ENCODE measurements around the gene MED26.
A peak's percentile ranks its signal among the peaks of the same experiment; 100 is the strongest.
"Not testable (repeated sequence)": the region's sequence is repeated elsewhere in the genome, so short reads cannot be mapped to it uniquely, and the experiment has no call there.

The MED26 gene, protein sequence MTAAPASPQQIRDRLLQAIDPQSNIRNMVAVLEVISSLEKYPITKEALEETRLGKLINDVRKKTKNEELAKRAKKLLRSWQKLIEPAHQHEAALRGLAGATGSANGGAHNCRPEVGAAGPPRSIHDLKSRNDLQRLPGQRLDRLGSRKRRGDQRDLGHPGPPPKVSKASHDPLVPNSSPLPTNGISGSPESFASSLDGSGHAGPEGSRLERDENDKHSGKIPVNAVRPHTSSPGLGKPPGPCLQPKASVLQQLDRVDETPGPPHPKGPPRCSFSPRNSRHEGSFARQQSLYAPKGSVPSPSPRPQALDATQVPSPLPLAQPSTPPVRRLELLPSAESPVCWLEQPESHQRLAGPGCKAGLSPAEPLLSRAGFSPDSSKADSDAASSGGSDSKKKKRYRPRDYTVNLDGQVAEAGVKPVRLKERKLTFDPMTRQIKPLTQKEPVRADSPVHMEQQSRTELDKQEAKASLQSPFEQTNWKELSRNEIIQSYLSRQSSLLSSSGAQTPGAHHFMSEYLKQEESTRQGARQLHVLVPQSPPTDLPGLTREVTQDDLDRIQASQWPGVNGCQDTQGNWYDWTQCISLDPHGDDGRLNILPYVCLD

DNA sequence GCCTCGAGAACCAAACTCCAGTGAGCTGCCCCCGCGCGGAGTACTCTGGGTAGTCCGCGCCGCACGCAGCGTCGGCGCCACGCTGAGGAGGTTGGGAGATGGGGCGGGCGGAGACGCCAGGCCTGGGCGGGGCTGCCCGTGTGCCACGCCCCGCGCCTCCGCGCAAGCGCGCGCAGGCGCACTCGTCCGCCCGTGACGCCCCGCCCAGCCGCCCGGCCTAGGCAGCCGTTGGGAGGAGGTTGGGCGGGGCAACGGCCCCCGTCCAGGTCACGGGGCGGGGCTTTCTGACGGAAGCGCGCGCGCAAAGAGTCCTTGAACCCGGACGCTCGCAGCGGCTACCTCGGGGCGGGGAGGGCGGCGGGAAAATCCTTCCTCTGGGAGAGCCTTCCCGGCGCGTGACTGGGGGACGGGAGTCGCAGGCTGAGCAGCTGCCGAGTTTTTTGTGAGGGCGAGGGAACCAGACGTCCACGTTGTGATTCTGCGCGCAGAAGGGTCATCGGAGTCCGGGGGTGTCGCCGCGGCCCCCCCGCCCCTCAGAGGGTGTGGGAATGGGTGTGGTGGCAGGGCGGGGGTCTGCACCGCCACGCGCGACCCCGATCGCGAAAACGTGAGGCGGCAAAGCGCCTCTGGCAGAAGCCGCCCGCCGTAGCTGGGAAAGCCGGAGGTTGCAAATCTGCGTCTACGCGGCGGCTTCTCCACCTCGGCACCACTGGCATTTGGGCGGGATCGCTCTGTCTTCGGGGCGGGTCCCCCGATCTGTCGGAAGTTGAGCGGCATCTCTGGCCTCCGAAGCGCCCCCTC, at the start of gene MED26:
MED26 (minus strand) TSS at position 22 of the 801 bp plus-strand sequence. CDS start 261 bp downstream, outside the sequence.
- DNase-seq = peak; percentile 80

DNA sequence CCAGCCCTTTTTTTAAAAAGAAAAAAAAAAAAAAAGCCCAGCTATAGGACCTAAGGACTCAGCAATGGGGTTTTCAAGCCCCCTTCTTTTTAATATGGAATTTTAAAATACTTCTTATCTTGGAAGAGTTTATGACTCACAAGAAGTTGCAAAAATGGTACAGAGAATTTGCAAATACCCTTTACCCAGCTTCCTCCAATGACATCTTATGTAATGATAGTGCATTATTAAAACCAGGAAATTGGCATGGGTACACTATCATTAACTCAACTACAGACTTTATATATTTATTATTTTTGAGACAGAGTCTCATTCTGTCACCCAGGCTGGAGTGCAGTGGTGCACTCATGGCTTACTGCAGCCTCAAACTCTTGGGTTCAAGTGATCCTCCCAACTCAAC, 49.1 kb upstream of the MED26 start:
- no peak for DNase-seq

DNA sequence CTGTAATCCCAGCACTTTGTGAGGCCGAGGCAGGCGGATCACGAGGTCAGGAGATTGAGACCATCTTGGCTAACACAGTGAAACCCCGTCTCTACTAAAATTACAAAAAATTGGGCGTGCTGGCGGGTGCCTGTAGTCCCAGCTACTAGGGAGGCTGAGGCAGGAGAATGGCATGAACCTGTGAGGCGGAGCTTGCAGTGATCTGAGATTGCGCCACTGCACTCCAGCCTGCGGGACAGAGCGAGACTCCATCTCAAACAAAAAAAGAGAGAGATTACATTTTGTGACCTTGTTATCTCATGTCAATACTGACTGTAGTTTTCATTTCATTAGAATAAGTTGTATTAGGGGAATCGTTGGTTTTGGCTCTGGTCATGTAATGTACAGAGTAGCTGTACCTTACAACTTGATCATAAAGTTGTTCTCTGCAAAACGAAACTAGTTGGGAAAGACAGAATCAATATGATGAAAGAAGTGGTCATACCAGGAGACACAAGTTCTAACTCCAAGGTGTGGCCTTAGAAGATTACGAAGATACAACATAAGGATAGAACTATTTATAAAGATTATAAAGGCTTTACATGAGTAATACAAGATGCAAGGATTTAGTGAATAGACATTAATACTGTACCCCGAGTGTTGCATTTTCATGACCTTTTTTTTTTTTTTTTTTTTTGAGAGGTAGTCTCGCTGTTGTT, 48.2 kb upstream of the MED26 start:
- DNase-seq = no peak

DNA sequence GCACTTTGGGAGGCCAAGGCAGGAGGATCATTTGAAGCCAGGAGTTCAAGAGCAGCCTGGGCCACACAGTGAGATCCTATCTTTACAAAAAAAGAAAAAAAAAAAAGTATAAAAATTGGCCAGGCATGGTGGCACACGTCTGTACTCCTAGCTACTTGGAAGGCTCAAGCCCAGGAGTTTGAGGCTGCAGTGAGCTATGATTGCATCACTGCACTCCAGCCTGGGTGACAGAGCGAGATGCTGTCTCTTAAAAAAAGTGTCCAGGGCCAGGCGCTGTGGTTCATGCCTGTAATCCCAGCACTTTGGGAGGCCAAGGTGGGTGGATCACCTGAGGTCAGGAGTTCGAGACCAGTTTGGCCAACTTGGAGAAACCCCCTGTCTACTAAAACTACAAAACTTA, 45.8 kb upstream of the MED26 start:
- DNase-seq = not testable (repeated sequence)

DNA sequence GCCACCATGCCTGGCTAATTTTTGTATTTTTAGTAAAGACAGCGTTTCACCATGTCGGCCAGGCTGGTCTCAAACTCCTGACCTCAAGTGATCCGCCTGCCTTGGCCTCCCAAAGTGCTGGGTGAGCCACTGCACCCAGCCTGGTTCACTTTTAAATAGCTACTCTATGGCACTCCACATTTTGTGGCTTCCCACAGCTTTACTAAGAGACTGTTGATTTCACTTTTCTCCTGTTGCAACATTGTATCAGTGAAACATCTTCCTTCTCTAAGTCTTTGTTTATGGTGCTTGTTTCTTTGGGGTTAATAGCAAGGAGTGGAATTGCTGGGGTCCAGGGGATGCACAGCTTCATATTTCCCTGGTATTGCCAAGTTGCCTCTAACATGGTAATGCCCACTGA, 45.2 kb upstream of the MED26 start:
- no peak for DNase-seq

DNA sequence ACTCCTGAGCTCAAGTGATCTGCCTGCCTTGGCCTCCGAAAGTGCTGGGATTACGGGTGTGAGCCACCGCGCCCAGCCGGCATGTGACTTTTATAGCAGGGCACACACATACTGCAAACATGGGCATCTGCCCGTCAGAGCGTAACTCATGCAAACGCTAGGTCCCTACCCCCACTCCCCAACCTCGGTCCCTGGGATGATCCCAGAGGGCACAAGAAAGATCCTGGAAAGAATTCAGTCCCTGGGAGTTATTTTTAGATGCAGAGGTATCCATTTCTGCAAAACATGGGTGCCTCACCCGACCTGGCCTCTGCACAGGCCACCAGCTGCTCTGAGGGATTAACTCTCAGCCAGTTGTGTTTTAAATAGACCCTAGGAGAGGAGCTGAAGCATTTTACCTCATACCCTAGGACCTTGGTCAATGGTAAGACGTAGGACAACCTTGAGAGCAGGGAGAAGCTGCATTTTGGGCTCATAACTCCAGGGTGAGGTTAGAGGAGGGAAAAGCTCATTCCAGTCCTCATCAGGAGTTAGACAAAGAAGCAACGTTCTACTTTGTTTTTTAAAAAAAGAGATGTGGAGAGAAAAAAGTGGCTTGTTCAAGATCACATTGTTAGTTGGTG, 43.8 kb upstream of the MED26 start:
- no peak for DNase-seq

DNA sequence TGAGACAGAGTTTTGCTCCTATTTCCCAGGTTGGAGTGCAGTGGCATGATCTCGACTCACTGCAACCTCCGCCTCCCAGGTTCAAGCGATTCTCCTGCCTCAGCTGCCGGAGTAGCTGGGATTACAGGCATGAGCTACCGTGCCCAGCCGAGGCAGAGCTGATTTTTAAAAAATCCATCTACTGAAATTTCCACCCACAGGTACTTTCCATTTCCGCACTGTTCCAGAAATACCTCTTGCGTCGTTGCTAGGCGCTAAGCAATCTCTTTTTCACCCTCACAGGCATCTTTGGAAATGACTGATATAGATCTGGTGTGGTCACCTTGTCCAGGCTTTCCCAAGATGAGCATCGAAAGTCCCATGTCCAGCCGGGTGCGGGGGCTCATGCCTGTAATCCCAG, 42.3 kb upstream of the MED26 start:
- DNase-seq = no peak

DNA sequence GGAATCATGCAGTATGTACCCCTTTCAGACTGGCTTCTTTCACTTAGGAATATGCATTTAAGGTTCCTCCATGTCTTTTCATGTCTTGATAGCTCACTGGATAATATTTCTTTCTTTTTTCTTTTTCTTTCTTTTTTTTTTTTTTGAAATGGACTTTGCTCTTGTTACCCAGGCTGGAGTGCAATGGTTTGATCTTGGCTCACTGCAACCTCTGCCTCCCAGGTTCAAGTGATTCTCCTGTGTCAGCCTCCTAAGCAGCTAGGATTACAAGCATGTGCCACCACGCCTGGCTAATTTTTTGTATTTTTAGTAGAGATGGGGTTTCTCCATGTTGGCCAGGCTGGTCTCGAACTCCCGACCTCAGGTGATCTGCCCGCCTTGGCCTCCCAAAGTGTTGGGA, 40.7 kb upstream of the MED26 start:
- DNase-seq = not testable (repeated sequence)

DNA sequence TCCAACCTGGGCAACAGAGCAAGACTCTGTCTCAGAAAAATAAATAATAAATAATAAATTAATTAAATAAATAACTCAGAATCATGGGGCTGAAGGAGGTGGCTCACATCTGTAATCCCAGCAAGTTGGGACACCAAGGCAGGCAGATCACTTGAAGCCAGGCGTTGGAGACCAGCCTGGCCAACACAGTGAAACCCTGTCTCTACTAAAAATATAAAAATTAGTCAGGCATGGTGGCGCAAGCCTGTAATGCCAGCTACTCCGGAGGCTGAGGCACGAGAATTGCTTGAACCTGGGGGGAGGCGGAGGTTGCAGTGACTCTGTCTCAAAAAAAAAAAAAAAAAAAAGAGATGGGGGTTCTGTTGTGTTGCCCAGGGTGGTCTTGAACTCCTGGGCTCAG, 40.2 kb upstream of the MED26 start:
- no peak for DNase-seq

DNA sequence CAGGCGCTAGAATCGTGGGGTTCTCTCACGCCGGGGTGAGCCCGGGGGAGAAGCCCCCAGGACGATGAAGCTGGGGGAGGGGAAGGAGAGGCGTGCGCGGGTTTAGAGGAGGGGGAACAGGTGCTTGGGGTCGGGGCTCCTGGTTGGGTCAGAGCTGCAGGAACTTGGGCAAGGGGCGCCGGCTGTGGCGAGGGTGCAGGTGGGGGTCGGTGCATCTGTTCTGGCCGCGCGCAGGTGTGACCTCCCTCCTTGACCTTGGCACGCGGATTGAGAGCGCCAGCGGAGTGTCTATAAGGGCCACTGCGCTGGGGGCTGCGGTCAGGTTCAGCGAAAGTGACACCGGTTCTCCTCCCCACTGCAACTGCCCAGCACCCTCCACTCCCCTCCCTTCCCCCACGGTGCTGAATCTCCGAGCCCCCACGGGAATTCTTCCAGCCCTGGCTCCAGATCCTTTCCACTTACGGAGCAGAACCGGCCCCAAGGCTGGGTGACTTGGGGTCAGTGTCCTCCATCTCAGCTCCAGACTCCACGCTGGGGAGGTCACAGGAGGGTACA, 33.6 kb upstream of the MED26 start:
- DNase-seq = peak; percentile 35

DNA sequence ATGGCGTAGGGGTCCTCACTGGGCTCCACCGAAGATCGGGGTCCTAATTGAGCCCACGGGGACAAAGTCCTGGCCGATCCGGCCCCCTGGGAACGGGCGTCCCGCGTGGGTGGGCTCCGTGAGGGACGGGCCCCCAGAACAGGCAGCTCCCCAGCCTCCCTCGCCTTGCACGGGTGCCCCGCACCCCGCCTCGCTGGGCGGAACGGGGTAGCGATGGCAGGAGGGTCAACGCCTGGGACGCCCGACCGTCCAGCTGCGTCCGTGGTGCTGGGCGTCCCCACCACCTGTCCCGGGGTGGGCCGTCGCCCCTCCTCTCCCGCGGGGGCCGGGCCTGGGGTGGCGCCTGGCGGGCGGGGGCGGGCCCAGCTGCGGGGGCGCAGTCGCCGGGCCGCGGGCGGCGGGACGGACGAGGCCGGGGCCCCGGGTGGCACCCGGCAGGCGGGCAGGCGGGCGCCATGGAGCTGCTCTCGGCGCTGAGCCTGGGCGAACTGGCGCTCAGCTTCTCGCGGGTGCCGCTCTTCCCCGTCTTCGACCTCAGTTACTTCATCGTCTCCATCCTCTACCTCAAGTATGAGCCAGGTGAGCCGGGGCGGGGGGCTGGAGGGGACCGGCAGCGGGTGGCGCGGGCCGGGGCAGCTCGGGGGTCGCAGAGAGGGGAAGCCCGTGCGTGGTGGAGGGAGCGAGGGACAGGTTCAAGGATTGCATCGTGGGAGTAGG, 32.9 kb upstream of the MED26 start, which contains the start of gene TMEM38A:
TMEM38A (plus strand) TSS at position 377 of the 717 bp plus-strand sequence; CDS start at position 456, 79 bp downstream.
- DNase-seq = peak; percentile 9

DNA sequence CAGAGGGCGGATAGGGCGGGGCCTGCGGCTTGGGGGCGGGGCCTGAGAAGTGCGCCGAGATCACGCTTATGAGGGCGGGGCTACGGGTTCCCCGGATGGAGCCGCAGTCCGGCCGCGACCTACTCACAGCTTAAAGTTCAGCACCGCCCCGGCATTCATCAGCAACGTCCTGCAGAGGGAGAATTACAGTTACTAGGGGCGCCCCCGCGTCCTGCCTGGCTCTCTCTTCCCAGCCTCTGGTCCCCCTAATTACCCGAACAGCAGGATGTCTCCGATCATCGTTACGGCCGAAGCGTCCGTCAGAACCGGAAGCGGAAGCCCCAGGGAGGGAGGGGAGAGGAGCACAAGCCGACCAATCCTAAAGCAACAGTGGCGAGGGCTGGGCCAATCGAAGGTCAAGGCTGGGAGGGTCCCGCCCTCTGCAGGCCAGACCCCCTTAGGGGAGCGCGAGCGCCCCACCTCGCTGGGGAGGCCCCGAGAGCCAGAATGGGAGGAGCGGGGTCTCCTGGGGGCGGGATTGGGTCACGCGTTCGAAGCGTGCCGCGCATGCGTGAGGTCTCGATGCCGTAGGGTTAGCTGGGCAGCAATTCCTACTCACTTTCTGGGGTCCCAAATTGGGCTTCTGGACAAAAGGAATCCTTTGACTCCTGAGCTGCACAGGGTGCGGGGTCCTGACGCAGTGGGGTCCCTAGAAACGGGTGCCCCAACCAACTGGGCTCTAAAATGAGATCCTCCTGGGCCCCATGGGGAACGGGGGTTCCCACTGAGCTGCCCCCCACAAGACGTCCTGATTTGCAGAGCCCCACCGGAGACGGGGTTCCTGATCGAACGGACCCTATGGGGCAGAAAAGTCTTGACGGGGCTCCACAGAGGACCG, 32.1 kb upstream of the MED26 start, which contains the start of gene SMIM7:
SMIM7 (minus strand) TSS at position 313 of the 877 bp plus-strand sequence; CDS start at position 279, 34 bp downstream.
- DNase-seq = peak; percentile 97

DNA sequence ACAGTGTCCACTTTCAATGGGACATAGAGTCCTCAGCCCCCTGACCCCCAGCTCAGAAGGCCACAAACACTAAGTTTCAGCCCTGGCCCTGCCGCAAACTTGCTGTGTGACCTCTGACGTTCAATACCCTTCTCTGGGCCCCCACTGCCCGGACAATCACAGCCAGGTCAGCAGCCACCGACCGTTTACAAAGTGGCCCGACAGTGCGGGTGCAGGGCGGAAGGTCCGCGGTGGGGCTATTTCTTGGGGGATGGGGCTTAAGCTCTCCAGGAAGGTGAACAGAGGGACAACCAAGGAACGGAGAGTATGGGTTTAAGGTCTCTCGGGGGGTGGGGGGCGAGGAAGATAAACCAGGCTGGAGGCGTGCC, 31.4 kb upstream of the MED26 start:
- no peak for DNase-seq

DNA sequence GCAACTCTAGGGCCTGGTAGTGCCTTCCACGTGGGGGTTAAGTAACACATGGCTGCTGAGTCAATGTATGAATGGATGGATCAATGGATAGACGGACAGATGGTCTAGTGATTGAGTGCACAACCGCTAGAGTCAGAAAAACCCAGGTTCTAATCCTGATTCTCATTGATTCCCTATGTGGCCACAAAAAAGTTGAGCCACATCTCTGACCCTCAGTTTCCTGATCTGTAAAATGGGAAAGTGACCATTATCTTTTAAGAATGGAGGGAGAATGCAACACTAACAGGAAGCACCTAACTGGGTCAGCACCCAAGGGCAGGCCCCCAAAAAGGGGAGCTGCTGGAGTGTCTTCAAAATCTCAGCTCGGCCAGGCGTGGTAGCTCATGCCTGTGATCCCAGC, 29.4 kb upstream of the MED26 start:
- DNase-seq = no peak

DNA sequence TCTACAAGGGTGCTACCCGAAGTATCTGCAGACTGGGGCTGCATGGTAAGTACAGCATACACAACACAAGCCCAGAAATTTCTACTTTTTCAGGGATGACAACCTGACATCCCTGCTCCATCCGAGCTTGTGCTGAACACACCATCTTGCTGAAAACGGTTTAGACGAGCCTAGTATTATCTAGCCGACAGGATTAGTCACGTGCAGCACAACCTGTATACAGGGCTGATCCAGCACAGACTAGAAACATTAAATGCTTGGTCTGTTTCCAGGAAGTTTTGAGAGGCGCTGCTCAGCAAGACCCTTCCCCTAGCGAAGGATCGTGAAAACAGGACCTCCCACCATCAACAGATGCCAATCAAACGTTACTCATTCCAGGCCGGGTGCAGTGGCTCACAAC, 27.7 kb upstream of the MED26 start:
- no peak for DNase-seq

DNA sequence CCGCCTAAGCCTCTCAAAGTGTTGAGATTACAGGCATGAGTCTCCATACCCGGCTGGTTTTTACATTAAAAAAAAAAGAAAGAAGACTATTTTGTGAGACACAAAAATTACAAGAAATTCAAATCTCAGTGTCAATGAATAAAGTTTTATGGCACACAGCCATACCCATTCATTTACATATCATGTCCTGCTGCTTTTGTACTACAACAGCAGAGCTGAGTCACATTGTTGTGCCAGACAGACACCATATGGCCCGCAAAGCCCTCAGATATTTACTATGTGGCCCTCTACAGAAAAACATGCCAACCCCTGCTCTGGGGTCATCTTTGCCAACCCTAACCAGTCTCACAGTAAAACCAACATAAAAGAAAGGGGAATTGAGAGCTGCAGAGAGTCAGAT, 26.6 kb upstream of the MED26 start:
- DNase-seq = no peak

DNA sequence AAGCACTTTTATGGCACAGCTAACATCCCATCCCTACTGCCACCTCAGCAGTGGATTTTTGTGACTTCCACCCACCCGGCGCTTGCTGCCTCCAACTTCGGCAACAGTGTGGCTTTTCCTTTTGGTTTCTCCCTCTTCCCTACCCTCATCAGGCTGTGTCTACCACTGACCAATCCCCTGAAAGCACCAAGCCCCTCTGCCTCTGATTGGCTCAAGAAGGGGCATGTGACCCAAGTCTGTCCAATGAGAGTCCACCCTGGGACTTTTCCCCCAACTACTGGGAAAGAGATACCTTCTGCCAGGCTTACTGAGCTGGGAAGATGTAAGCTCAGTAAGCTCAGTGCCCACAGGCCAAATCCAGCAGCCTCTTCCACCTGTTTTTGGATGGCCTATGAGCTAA, 26.1 kb upstream of the MED26 start:
- no peak for DNase-seq

DNA sequence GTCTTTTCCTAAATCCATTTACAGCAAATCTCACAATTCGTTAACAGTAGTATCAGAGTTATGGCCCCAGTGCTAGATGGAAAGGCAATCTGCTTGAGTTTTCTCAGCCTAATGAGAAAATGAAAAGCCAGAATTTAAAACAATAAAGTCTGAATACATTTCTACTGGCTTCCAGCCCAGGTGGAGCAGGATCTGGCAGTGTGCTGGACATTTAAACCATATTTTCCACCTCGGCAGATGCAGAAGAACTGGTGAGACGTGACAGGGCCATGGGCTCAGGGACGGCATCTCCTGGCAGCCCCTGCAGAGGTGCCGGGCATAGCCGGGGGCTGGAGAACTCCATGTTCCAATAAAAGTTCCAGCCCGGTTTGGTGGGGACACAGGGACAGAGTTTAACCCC, 24.9 kb upstream of the MED26 start:
- no peak for DNase-seq

DNA sequence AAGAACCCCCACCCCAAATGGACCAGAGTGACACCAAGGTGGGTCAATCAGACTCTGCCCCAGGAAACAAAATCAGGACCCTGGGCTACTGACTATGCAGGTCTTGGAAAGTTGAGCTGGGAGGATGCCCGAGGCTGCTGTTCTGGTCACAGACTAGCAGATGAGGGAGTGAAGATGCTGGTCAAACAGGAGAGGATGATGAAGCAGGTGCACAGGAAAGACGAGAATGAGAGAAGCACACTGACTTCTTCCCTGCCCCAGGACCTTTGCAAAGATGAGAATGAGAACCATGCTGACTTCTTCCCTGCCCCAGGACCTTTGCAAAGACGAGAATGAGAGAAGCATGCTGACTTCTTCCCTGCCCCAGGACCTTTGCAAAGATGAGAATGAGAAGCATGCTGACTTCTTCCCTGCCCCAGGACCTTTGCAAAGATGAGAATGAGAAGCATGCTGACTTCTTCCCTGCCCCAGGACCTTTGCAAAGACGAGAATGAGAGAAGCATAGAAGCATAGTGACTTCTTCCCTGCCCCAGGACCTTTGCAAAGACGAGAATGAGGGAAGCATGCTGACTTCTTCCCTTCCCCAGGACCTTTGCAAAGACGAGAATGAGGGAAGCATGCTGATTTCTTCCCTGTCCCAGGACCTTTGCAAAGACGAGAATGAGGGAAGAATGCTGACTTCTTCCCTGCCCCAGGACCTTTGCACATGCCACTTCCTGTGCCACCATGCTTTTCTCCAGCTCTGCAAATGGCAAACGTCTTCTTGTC, 23.6 kb upstream of the MED26 start:
- DNase-seq = not testable (repeated sequence)

DNA sequence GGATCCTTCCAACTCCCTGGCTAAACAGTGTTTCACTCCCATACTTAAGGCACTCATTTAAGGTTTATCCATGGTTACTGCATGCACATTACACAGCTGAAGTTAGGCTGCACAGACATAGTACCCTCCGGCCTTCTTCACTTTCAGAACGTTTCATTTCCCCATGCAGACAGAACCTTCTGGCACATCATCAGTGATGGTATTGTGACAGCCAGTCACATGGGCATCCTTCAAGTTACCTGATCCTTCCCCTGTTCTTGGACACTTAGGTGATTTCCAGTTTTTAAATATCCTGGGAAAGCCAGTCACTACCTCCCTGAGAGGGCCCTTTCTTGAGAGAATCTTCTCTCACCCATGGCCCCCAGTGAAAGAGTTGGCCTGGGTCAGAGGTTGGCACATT, 22.8 kb upstream of the MED26 start:
- no peak for DNase-seq

Data from SHP77 treated with DMSO at 0.1 percent for 48 hours (cell line).